NCI-H510A (cell line): ENCODE results near the gene GPR39.
"Not testable (repeated sequence)": the region's sequence is repeated elsewhere in the genome, so short reads cannot be mapped to it uniquely, and the experiment has no call there.

Experiments used
- DNase-seq: peaks from one replicate; lab custom pipeline; 2025; lab: John Stamatoyannopoulos, UW

GPR39 gene

GRCh38 chr2:132416723-132417395 is at the start of gene GPR39:
TSS of gene GPR39 (plus strand) at chr2:132416805.
- DNase-seq, result no peak

GRCh38 chr2:132368191-132368590 is 48.4 kb upstream of the GPR39 start:
- no peak for DNase-seq

- no peak for DNase-seq
Observed at GRCh38 chr2:132372276-132372675, 44.3 kb upstream of the GPR39 start.

GRCh38 chr2:132373391-132374135 is 43.0 kb upstream of the GPR39 start:
- no peak for DNase-seq

GRCh38 chr2:132374151-132374550 is 42.5 kb upstream of the GPR39 start:
- no peak for DNase-seq

- DNase-seq, result no peak
Observed at GRCh38 chr2:132374551-132374950, 42.1 kb upstream of the GPR39 start.

- DNase-seq, result no peak
Observed at GRCh38 chr2:132374961-132375360, 41.6 kb upstream of the GPR39 start.

GRCh38 chr2:132381376-132381775 is 35.2 kb upstream of the GPR39 start:
- no peak for DNase-seq

GRCh38 chr2:132383956-132384355 is 32.6 kb upstream of the GPR39 start:
- no peak for DNase-seq

- DNase-seq, result no peak
Observed at GRCh38 chr2:132384491-132385151, 32.0 kb upstream of the GPR39 start.

- no peak for DNase-seq
Observed at GRCh38 chr2:132387126-132387525, 29.5 kb upstream of the GPR39 start.

GRCh38 chr2:132390076-132390475 is 26.5 kb upstream of the GPR39 start:
- DNase-seq, result no peak

- no peak for DNase-seq
Observed at GRCh38 chr2:132391378-132391777, 25.2 kb upstream of the GPR39 start.

- no peak for DNase-seq
Observed at GRCh38 chr2:132392221-132392620, 24.4 kb upstream of the GPR39 start.

GRCh38 chr2:132392879-132393278 is 23.7 kb upstream of the GPR39 start:
- no peak for DNase-seq

- DNase-seq, result not testable (repeated sequence)
Observed at GRCh38 chr2:132397042-132397441, 19.6 kb upstream of the GPR39 start.

GRCh38 chr2:132400169-132400900 is 16.3 kb upstream of the GPR39 start:
- no peak for DNase-seq

- no peak for DNase-seq
Observed at GRCh38 chr2:132400901-132401240, 15.7 kb upstream of the GPR39 start.

- no peak for DNase-seq
Observed at GRCh38 chr2:132401326-132401725, 15.3 kb upstream of the GPR39 start.

GRCh38 chr2:132403146-132403545 is 13.5 kb upstream of the GPR39 start:
- no peak for DNase-seq

GRCh38 chr2:132404056-132404455 is 12.5 kb upstream of the GPR39 start:
- no peak for DNase-seq

GRCh38 chr2:132407784-132408183 is 8.8 kb upstream of the GPR39 start:
- no peak for DNase-seq

GRCh38 chr2:132412021-132412420 is 4.6 kb upstream of the GPR39 start:
- DNase-seq, result no peak
